NOMO-1 treated with DMSO at 0.1 percent for 48 hours (cell line): ENCODE data around the gene SUCLG2.

Source experiments
- DNase-seq: peaks from one replicate; lab custom pipeline; 2025; ENCODE audit not compliant: unreplicated experiment; lab: John Stamatoyannopoulos, UW

Gene SUCLG2

DNA sequence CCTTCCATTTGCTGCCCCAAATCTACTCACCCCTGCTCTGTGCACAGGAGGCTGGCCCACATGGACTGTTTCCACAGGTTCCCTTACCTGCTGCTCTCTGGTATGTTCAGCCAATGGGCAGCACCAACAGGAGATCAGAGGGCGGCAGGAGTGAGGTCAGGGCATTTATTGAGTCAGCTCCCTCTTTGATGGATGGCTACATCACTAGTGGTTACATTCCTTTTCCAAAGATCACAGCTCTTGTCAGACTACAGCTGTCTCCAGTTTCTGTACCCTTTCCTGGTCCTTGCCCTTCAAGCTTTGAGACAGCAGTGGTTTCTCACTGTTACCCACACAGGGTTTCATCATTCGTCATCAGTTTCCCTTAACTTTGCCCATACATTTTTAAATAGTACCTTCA is 325.1 kb downstream of the SUCLG2 start:
- DNase-seq = no peak

DNA sequence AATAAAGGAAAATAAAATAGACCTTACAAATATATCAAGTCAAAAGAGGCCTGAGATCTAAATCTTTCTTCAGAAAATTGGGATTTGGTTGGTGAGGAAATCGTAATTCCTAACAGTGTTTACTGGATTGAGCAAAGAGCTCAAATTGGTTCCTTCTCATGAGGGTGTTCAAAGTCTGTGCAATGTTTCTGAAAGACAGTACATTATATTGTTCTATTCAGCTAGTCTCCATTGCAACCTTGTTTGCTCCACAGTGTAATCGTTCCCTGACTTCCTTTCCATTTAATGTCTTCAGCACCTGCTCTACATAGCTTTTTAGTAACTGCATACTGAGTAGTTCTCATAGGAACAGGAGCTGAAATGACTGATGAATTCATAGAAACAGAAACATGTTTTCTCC is 326.8 kb downstream of the SUCLG2 start:
- DNase-seq = no peak

DNA sequence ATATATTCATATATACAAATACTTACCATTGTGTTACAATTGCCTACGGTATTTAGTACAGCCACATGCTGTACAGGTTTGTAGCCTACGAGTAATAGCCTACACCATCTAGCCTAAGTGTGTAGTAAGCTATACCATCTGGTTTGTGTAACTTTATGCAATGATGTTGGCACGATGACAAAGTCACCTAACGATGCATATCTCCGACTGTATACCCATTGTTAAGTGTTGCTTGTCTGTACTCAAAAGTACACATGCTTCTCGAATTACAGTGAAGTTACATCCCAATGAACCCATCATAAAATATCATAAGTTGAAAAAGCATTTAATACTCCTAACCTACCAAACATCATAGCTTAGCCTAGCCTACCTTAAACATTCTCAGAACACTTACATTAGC is 329.2 kb downstream of the SUCLG2 start:
- DNase-seq = no peak
